Measurements from ENCODE around the gene MYOCD.

MYOCD gene

DNA sequence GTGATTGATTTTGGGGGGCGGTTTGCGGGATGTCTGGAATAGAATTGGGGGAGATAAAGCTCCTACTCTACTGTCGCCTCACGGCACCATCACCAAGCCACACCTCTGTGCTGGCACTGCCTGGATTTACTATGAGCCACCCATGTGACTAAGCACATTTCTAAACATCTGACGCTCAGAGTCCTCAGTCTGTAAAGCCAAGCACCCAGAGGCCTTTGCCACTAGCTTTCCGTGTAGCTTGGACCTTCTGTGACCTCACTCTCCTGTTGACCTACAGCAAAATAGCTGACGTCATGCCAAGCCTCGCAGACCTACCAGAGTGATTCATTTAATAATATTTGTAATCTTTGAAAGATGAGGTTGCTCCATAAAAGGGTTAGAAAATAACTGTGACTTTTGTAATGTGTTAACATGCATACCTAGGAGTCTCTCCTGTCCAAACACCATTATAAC lies 38.5 kb upstream of the MYOCD start:
- Histone ChIP-seq H3K27me3 (ENCODE audit: control insufficient read depth, insufficient read depth, low read length) (no peaks in the 10 kb centered on the region), H3K27ac (no peak overlapping the region)

GRCh38 chr17:12627781-12628451 lies 37.8 kb upstream of the MYOCD start:
- TF ChIP-seq, protein P1, sequence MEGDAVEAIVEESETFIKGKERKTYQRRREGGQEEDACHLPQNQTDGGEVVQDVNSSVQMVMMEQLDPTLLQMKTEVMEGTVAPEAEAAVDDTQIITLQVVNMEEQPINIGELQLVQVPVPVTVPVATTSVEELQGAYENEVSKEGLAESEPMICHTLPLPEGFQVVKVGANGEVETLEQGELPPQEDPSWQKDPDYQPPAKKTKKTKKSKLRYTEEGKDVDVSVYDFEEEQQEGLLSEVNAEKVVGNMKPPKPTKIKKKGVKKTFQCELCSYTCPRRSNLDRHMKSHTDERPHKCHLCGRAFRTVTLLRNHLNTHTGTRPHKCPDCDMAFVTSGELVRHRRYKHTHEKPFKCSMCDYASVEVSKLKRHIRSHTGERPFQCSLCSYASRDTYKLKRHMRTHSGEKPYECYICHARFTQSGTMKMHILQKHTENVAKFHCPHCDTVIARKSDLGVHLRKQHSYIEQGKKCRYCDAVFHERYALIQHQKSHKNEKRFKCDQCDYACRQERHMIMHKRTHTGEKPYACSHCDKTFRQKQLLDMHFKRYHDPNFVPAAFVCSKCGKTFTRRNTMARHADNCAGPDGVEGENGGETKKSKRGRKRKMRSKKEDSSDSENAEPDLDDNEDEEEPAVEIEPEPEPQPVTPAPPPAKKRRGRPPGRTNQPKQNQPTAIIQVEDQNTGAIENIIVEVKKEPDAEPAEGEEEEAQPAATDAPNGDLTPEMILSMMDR (IDR thresholded peaks at IDR 0.05): no peak
- no peak overlapping the region for H2AFZ ChIP-seq
- no peaks in the 10 kb centered on the region for H3K9me3 ChIP-seq (ENCODE audit: control insufficient read depth, low read length)
- H3K36me3 ChIP-seq (ENCODE audit: control insufficient read depth, insufficient read depth, low read length): no peaks in the 10 kb centered on the region
- no peaks in the 10 kb centered on the region for H3K4me1 ChIP-seq
- no peak overlapping the region for H3K4me3 ChIP-seq (ENCODE audit: low read depth, low read length)
- H3K4me2 ChIP-seq (ENCODE audit: low read length): no peak overlapping the region
- H3K79me2 ChIP-seq: no peaks in the 10 kb centered on the region
- H3K9ac ChIP-seq: no peak overlapping the region
- H3K27me3 ChIP-seq (ENCODE audit: control insufficient read depth, insufficient read depth, low read length): no peaks in the 10 kb centered on the region
- no peak overlapping the region for H3K27ac ChIP-seq

More for the DNA sequence above, 38.5 kb upstream of the MYOCD start:
- TF ChIP-seq, protein P1 (IDR thresholded peaks at IDR 0.05): no peak
- no peak overlapping the region for H3K9ac ChIP-seq
- no peaks in the 10 kb centered on the region for H3K36me3 ChIP-seq (ENCODE audit: control insufficient read depth, insufficient read depth, low read length)
- no peak overlapping the region for H2AFZ ChIP-seq
- no peaks in the 10 kb centered on the region for H3K9me3 ChIP-seq (ENCODE audit: control insufficient read depth, low read length)
- H3K4me2 ChIP-seq (ENCODE audit: low read length): no peak overlapping the region
- H3K4me1 ChIP-seq: no peaks in the 10 kb centered on the region
- no peaks in the 10 kb centered on the region for H3K79me2 ChIP-seq
- no peak overlapping the region for H3K4me3 ChIP-seq (ENCODE audit: low read depth, low read length)

GRCh38 chr17:12631076-12631475 lies 34.6 kb upstream of the MYOCD start:
- H3K4me2 ChIP-seq (ENCODE audit: low read length): no peak overlapping the region
- H3K9ac ChIP-seq: no peak overlapping the region
- H3K4me1 ChIP-seq: no peaks in the 10 kb centered on the region
- TF ChIP-seq, protein P1 (IDR thresholded peaks at IDR 0.05): no peak
- no peak overlapping the region for H2AFZ ChIP-seq
- H3K4me3 ChIP-seq (ENCODE audit: low read depth, low read length): no peak overlapping the region
- no peak overlapping the region for H3K27ac ChIP-seq
- H3K79me2 ChIP-seq: no peaks in the 10 kb centered on the region
- H3K36me3 ChIP-seq (ENCODE audit: control insufficient read depth, insufficient read depth, low read length): no peaks in the 10 kb centered on the region
- no peaks in the 10 kb centered on the region for H3K9me3 ChIP-seq (ENCODE audit: control insufficient read depth, low read length)
- H3K27me3 ChIP-seq (ENCODE audit: control insufficient read depth, insufficient read depth, low read length): no peaks in the 10 kb centered on the region

DNA sequence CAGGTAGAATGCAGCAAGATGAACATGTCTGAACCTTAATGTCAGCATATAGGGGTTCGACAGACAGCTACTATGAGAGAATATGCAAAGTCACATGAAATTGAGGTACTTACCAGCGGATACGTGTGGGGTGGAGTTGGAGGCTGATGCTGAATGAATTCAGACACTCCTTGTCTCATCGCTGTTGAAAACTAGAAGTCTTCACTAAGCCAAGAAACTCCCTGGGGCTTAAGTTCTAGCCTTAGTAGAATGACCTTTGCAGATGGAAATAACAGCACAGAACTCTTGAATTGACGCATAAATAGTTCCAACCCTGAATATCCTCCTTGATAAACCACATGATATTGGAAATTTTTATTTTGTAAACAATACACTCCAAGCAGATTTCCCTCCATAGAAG lies 32.9 kb upstream of the MYOCD start:
- TF ChIP-seq, protein P1 (IDR thresholded peaks at IDR 0.05): no peak
- Histone ChIP-seq H3K4me3 (ENCODE audit: low read depth, low read length) (no peak overlapping the region), H3K79me2 (no peaks in the 10 kb centered on the region), H3K9ac (no peak overlapping the region), H3K27ac (no peak overlapping the region), H3K4me1 (no peaks in the 10 kb centered on the region), H3K27me3 (ENCODE audit: control insufficient read depth, insufficient read depth, low read length) (no peaks in the 10 kb centered on the region), H3K9me3 (ENCODE audit: control insufficient read depth, low read length) (no peaks in the 10 kb centered on the region), H3K4me2 (ENCODE audit: low read length) (no peak overlapping the region), H3K36me3 (ENCODE audit: control insufficient read depth, insufficient read depth, low read length) (no peaks in the 10 kb centered on the region), H2AFZ (no peak overlapping the region)

All from parathyroid adenoma (tissue), 2 donors.